ENCODE results near the gene FNTB. TPM values are rescaled to one million over a fixed set of nuclear protein-coding genes. Genes with fewer than 3 reads are reported as not detected.

The FNTB gene
- total and polyA plus RNA-seq, 2 of the 13 experiments (the other 11 are each of a cell fraction or from before 2014, with no cell fraction given) = 23.6 to 28.5 TPM

- intact Hi-C loops (cut with micrococcal nuclease; ENCODE audit: unreplicated experiment) (no loop called here), in situ Hi-C loops (cut with HindIII; ENCODE audit: extremely low pct_ligation_motif_present, low pct_unique_long_range_greater_than_20kb) (no loop called here)
- DNase-seq (ENCODE audit: low spot score) (no peak), FAIRE-seq (no peak), ATAC-seq (no peak)
- CTCF ChIA-PET (ENCODE audit: low intra/inter-chr PET ratio, low total read pairs) = no interaction called here
- POLR2A ChIA-PET = no interaction called here
- no peak overlapping the region for H3K4me3 ChIP-seq (replicated peaks in 1 of 3; ENCODE audit: insufficient read depth in 1 of 3, low read depth in 2 of 3, low read length in 3 of 3)
- H3K79me2 ChIP-seq (ENCODE audit: insufficient read depth, low read length) = no peaks in the 10 kb centered on the region
- H4K20me1 ChIP-seq (ENCODE audit: insufficient read depth, low read length) = no peaks in the 10 kb centered on the region
- H2AFZ ChIP-seq (ENCODE audit: low read length) = no peak overlapping the region
- no peaks in the 10 kb centered on the region for H3K27me3 ChIP-seq (ENCODE audit: control insufficient read depth in 1 of 2, insufficient read depth in 2 of 2, low read length in 2 of 2)
- no peaks in the 10 kb centered on the region for H3K4me1 ChIP-seq (ENCODE audit: insufficient read depth, low read length)
- peaks cover 13 to 58% of the 10 kb centered on the region in 2 experiments; a peak in 4 of 5 replicates for H3K36me3 ChIP-seq (replicated peaks in 1 of 2; ENCODE audit: control insufficient read depth in 1 of 2, insufficient read depth in 2 of 2, low read length in 2 of 2)
- H3K9me3 ChIP-seq (ENCODE audit: low read length) = no peaks in the 10 kb centered on the region
- H3K27ac ChIP-seq (ENCODE audit: extremely low read length, insufficient read depth, low read length) = no peak overlapping the region
- no peak overlapping the region for H3K9ac ChIP-seq (ENCODE audit: insufficient read depth, low read depth, low read length)
- no peak overlapping the region for H3K4me2 ChIP-seq (ENCODE audit: low read depth, low read length)
- 97% methylated on average over 4 of the region's 4 CpGs for WGBS (ENCODE audit: low lambda C conversion rate)
- BruUV-seq (replicated peaks) = no TSS peak
- TF ChIP-seq TGIF2 (CRISPR knock-in tag; IDR thresholded peaks at IDR 0.05) (no peak), ZNF205 (CRISPR knock-in tag; IDR thresholded peaks at IDR 0.05) (no peak), ZNF777 (CRISPR knock-in tag; IDR thresholded peaks at IDR 0.05) (no peak), ZNF326 (CRISPR knock-in tag; IDR thresholded peaks at IDR 0.05; ENCODE audit: borderline replicate concordance) (no peak), MXD1 (CRISPR knock-in tag; IDR thresholded peaks at IDR 0.05) (no peak), NAIF1 (CRISPR knock-in tag; IDR thresholded peaks at IDR 0.05; ENCODE audit: borderline replicate concordance) (no peak), ZNF841 (CRISPR knock-in tag; IDR thresholded peaks at IDR 0.05; ENCODE audit: borderline replicate concordance) (no peak), JUND (CRISPR knock-in tag; IDR thresholded peaks at IDR 0.05) (no peak), ZNF143 (CRISPR knock-in tag; IDR thresholded peaks at IDR 0.05) (no peak), SIX4 (CRISPR knock-in tag; IDR thresholded peaks at IDR 0.05) (no peak), XBP1 (CRISPR knock-in tag; IDR thresholded peaks at IDR 0.05) (no peak), ZNF362 (CRISPR knock-in tag; IDR thresholded peaks at IDR 0.05; ENCODE audit: borderline replicate concordance) (no peak), TCF7L2 (IDR thresholded peaks at IDR 0.05; ENCODE audit: low read depth, low read length) (no peak)
- TF ChIP-seq, protein P1, sequence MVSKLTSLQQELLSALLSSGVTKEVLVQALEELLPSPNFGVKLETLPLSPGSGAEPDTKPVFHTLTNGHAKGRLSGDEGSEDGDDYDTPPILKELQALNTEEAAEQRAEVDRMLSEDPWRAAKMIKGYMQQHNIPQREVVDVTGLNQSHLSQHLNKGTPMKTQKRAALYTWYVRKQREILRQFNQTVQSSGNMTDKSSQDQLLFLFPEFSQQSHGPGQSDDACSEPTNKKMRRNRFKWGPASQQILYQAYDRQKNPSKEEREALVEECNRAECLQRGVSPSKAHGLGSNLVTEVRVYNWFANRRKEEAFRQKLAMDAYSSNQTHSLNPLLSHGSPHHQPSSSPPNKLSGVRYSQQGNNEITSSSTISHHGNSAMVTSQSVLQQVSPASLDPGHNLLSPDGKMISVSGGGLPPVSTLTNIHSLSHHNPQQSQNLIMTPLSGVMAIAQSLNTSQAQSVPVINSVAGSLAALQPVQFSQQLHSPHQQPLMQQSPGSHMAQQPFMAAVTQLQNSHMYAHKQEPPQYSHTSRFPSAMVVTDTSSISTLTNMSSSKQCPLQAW (CRISPR knock-in tag; IDR thresholded peaks at IDR 0.05) = no peak
- TF ChIP-seq, protein P2, sequence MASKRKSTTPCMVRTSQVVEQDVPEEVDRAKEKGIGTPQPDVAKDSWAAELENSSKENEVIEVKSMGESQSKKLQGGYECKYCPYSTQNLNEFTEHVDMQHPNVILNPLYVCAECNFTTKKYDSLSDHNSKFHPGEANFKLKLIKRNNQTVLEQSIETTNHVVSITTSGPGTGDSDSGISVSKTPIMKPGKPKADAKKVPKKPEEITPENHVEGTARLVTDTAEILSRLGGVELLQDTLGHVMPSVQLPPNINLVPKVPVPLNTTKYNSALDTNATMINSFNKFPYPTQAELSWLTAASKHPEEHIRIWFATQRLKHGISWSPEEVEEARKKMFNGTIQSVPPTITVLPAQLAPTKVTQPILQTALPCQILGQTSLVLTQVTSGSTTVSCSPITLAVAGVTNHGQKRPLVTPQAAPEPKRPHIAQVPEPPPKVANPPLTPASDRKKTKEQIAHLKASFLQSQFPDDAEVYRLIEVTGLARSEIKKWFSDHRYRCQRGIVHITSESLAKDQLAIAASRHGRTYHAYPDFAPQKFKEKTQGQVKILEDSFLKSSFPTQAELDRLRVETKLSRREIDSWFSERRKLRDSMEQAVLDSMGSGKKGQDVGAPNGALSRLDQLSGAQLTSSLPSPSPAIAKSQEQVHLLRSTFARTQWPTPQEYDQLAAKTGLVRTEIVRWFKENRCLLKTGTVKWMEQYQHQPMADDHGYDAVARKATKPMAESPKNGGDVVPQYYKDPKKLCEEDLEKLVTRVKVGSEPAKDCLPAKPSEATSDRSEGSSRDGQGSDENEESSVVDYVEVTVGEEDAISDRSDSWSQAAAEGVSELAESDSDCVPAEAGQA (IDR thresholded peaks at IDR 0.05; ENCODE audit: low read depth) = no peak
- TF ChIP-seq, protein P2 (CRISPR knock-in tag; IDR thresholded peaks at IDR 0.05; ENCODE audit: borderline replicate concordance) = no peak
Measured at GRCh38 chr14:65045709-65046108, 59.0 kb downstream of the FNTB start.
